Ovary (tissue), 9 donors: ENCODE data around the gene DENND6A. TPM values are rescaled to one million over a fixed set of nuclear protein-coding genes. Genes with fewer than 3 reads are reported as not detected.
"Not testable (repeated sequence)": the region's sequence is repeated elsewhere in the genome, so short reads cannot be mapped to it uniquely, and the experiment has no call there.

Experiments
- DNase-seq, 5 donors: peaks; one replicate each; pipeline ENCODE4 v3.0.0-alpha.2; 2019 to 2020
- H3K27ac ChIP-seq, 2 donors: fragments of 200-600 bp; one replicate each; pipeline versions ENCODE4 v1.5.1 to v1.8.0; 2019 to 2022
- H3K27me3 ChIP-seq: fragments of 200-600 bp; one replicate; pipeline ENCODE4 v1.8.0; 2022
- H3K36me3 ChIP-seq: fragments of 200-600 bp; sonication (generic); one replicate; pipeline ENCODE4 v1.5.1; 2019
- H3K4me1 ChIP-seq: one replicate; pipeline ENCODE4 v1.8.1; 2013; ENCODE audit warnings: mild to moderate bottlenecking, moderate library complexity; ENCODE audit not compliant: insufficient read depth
- H3K4me3 ChIP-seq: fragments of 200-600 bp; sonication (generic); one replicate; pipeline ENCODE4 v1.5.1; 2017
- H3K9me3 ChIP-seq, 2 donors: fragments of 200-600 bp in 1 of 2; sonication (generic) in 1 of 2; one replicate each; pipeline versions ENCODE4 v1.5.1 to v1.8.1; 2013 to 2019; ENCODE audit warnings: mild to moderate bottlenecking in 1 of 2, moderate library complexity in 1 of 2
- CTCF ChIP-seq, 3 donors: fragments of 450-650 bp in 2 of 3; fragments of 200-600 bp in 1 of 3; IDR thresholded peaks; one replicate each; pipeline versions ENCODE4 v1.5.1 to v1.8.0; 2016 to 2022; ENCODE audit warnings: antibody characterized with exemption in 3 of 3, mild to moderate bottlenecking in 1 of 3
- EP300 ChIP-seq: sonication (generic); formaldehyde crosslinking; IDR thresholded peaks from one replicate; pipeline ENCODE4 v1.6.1; 2017; ENCODE audit warnings: antibody characterized with exemption
- POLR2A ChIP-seq: fragments of 450-650 bp; IDR thresholded peaks from one replicate; pipeline ENCODE4 v1.6.1; 2017; ENCODE audit warnings: antibody characterized with exemption, mild to moderate bottlenecking, moderate library complexity
- WGBS, 3 donors: extraction: QIAGEN DNeasy Blood & Tissue Kit in 1 of 3; methylation state at CpG; one replicate each; pipeline versions ENCODE4 v1.1.5 to v1.1.7; 2013 to 2017; 5-methylcytosine and 5-hydroxymethylcytosine counted together
- intact Hi-C, 4 donors: fragments of 100-400 bp; cut with DNase I; formaldehyde crosslinking; loops; one replicate each; pipeline versions ENCODE4 v1.11.0 to v1.15.1; 2022 to 2023
- polyA plus RNA-seq, 2 donors: library from polyadenylated mRNA; stranded (reverse); fragments of 200-250 nt in 1 of 2; fragments of 350-450 nt in 1 of 2; fragmentation: Illumina TruSeq in 1 of 2; extraction: RNeasy Lipid Tissue Mini Kit (QIAGEN cat#74804) in 1 of 2; gene quantifications; one replicate each; pipeline ENCODE4 v1.2.3, GENCODE V29; 2013 to 2014
- total RNA-seq, 7 donors: library from RNA; depleted of rRNA in 2 of 7; stranded (reverse); fragments of >200 nt in 2 of 7; fragmentation: NEBNext Ultra II Directional in 3 of 7; extraction: Animal tissue kit (Norgen Biotek cat#: 25700) in 3 of 7; gene quantifications; one replicate each; pipeline versions ENCODE4 v1.1.0 to v1.2.4, GENCODE V29; 2016 to 2023
- donor health status: DM: no; HTN: no; CAD: no; lungs with moderate emphysema.
- donor health status: DM: no; HTN: no; CAD: no.
- donor health status: Bipolar disorder and iron deficiency.
- donor health status: DM: yes; HTN: yes; CAD: no.
- donor health status: DM: no; HTN: no; CAD: no.
- donor health status: DM: yes; HTN: yes; CAD: no.

The DENND6A gene
- total and polyA plus RNA-seq, 9 donors: 15.5 to 52.4 (median 38.7) TPM

- intact Hi-C loops: no loop called here
- no peak for DNase-seq
- H3K4me3 ChIP-seq: no peak overlapping the region
- no peak for TF ChIP-seq POLR2A
- TF ChIP-seq EP300: no peak
- no peak for TF ChIP-seq CTCF (IDR thresholded peaks at IDR 0.05)
- no peaks in the 10 kb centered on the region for H3K27me3 ChIP-seq
- no peaks in the 10 kb centered on the region for H3K36me3 ChIP-seq
- no peak overlapping the region for H3K27ac ChIP-seq
- H3K9me3 ChIP-seq: no peaks in the 10 kb centered on the region
- WGBS, 3 donors: 81 to 84% (median 81%) methylated on average over 3 of the region's 3 CpGs
- no peaks in the 10 kb centered on the region for H3K4me1 ChIP-seq
Observed at GRCh38 chr3:57706462-57706861, 13.6 kb upstream of the DENND6A start.

DNA sequence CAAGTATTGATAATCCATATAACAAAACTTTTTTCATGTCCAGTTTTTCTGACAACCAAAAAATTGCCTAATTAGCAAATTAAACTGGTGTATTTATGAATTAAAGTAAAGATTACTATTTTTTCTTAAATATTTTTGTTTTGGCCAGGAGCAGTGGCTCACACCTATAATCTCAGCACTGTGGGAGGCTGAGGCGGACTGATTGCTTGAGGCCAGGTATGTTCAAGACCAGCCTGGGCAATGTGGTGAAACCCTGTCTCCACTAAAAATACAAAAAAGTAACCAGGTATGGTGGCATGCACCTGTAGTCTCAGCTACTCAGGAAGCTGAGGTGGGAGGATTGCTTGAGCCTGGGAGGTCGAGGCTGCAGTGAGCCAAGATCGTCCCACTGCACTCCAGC, 12.5 kb upstream of the DENND6A start:
- DNase-seq, H3K27me3 ChIP-seq, H3K27ac ChIP-seq, H3K36me3 ChIP-seq, H3K9me3 ChIP-seq, H3K4me1 ChIP-seq, H3K4me3 ChIP-seq, intact Hi-C loops: not testable (repeated sequence)
- 86 to 94% (median 90%) methylated on average over 3 of the region's 3 CpGs for WGBS, 3 donors

DNA sequence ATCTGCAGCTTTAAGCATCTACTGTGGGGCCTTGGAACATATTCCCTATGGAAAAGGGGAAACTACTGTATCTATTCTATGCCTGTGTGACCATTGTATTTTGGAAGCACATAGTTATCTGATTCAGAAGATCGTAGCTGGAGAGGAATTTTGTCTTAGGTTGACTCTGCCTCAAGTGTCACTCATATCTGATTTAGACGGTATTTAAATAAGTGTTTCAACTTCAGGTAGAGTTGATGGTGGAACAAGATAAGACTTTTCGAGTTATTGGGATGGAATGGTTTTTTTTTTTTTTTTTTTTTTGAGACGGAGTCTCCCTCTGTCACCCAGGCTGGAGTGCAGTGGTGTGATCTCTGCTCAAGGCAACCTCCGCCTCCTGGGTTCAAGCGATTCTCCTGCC, 8.9 kb upstream of the DENND6A start:
- no peaks in the 10 kb centered on the region for H3K36me3 ChIP-seq
- H3K27me3 ChIP-seq: no peaks in the 10 kb centered on the region
- intact Hi-C loops: no loop called here
- no peak overlapping the region for H3K27ac ChIP-seq
- DNase-seq: no peak
- no peaks in the 10 kb centered on the region for H3K9me3 ChIP-seq
- H3K4me1 ChIP-seq: no peaks in the 10 kb centered on the region
- H3K4me3 ChIP-seq: no peak overlapping the region
- TF ChIP-seq EP300 (no peak), CTCF (IDR thresholded peaks at IDR 0.05) (no peak), POLR2A (no peak)
- WGBS, 3 donors: 94 to 97% (median 95%) methylated on average over 6 of the region's 6 CpGs

GRCh38 chr3:57700737-57701136, 7.9 kb upstream of the DENND6A start:
- TF ChIP-seq CTCF (IDR thresholded peaks at IDR 0.05) (no peak), EP300 (no peak), POLR2A (no peak)
- WGBS, 3 donors: 85 to 97% (median 95%) methylated on average over 9 of the region's 9 CpGs
- H3K4me1 ChIP-seq: no peaks in the 10 kb centered on the region
- no peak overlapping the region for H3K4me3 ChIP-seq
- H3K27ac ChIP-seq: no peak overlapping the region
- no peaks in the 10 kb centered on the region for H3K27me3 ChIP-seq
- H3K36me3 ChIP-seq: no peaks in the 10 kb centered on the region
- intact Hi-C loops: no loop called here
- no peak for DNase-seq
- H3K9me3 ChIP-seq: no peaks in the 10 kb centered on the region

- Histone ChIP-seq H3K27ac (no peak overlapping the region), H3K27me3 (no peaks in the 10 kb centered on the region), H3K9me3 (no peaks in the 10 kb centered on the region), H3K4me1 (no peaks in the 10 kb centered on the region), H3K4me3 (no peak overlapping the region), H3K36me3 (no peaks in the 10 kb centered on the region)
- TF ChIP-seq POLR2A: no peak
- TF ChIP-seq EP300: no peak
- TF ChIP-seq CTCF (IDR thresholded peaks at IDR 0.05): no peak
- WGBS, 3 donors: 93 to 97% (median 94%) methylated on average over 2 of the region's 2 CpGs
- intact Hi-C loops: no loop called here
- no peak for DNase-seq
Observed at GRCh38 chr3:57699591-57699990, 6.7 kb upstream of the DENND6A start.
